ENCODE results near the gene WFDC1.
"Not testable (repeated sequence)": the region's sequence is repeated elsewhere in the genome, so short reads cannot be mapped to it uniquely, and the experiment has no call there.

WFDC1 gene

DNA sequence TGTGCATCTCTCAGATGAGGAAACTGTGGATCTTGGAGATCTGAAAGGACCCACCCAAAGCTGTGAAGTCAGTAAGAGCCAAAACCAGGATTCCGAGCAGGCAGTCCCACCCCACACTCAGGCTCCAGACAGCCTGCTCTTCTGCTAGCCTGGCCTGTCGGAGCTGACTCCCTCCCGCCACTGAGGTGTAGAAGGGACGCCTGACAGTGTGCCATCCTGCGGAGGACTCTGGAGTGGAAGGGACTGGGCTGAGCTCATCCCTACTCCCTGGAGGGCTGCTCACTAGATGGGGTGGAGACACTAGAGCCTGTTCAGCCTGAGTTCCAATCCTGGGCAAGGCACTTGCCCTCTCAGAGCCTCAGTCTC, 36.0 kb downstream of the WFDC1 start:
- DNase-seq = no peak

DNA sequence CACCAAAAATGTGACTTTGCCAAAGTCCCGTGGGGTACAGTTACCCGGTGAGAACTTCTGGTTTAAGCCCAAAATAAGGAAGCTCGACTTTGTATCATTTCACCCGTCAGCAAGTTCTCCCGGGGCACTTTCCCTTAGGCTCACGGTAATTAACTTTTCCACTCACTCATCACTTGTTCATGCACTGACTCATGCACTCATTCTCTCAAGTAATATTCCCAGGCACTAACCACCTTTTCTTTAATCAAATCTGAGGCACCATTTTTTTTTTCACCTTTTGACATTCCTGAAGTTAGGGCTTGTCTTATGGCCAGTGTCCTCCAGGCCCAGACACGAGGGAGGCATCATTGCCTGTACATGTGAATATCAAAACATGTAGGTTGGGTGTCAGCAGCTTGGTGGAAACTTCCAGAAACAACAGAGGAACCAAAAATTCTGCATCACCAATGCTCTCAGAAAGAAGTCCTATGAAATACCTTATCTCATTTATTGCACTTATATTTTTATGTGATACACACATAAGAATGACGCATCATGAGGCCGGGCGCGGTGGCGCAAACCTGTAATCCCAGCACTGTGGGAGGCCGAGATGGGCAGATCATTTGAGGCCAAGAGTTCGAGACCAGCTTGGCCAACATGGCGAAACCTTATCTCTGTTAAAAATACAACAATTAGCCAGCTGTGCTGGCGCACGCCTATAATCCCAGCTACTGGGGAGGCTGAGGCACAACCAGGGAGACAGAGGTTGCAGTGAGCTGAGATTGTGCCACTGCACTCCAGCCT, 37.5 kb downstream of the WFDC1 start:
- no peak for DNase-seq

DNA sequence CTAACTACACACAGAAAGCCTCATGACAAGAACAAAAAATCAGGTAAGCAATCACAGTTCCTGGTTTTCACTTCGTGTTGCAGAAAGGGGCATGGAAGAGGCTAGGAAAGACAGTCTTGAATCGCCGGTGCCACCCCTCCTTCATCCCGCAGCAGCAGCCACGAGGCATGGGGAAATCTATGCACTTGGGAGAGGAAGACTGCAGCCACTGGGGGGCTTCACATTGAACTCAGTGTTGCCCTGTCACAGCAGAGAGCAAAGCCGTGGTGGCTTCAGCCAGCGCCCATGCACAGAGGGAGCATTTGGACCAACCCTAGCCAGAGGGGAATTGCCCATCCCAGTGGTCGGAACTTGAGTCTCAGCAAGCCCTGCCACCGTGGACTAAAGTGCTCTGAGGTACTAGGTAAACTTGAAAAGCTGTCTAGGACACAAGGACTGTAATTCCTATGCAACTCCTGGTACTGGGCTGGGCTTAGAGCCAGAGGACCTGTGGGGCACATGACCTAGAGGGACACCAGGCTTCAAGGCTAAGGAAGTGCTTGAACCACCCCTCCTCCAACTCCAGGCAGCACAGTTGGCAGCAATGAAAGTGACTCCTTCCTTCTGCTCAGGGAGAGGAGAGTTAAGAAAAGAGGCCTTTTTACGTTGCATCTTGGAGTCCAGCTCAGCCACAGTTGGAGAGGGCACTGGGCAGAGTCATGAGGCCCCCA, 38.5 kb downstream of the WFDC1 start:
- no peak for DNase-seq

DNA sequence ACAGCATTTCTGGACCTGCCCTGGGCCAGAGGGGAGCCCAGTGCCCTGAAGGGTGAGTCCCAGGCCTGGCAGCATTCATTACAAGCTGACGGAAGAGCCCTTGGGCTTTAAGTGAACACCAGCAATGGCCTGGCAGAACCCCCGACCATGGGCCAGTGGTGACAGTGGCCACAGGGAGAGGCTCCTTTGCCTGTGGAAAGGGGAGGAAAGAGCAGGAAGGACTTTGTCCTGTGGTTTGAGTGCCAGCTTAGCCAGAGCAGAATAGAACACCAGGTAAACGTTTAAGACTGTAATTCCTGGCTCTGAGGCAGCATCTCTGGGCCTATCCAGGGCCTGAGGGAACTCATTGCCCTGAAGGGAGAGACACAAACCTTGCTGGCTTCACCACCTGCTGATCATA, 39.4 kb downstream of the WFDC1 start:
- DNase-seq = no peak

DNA sequence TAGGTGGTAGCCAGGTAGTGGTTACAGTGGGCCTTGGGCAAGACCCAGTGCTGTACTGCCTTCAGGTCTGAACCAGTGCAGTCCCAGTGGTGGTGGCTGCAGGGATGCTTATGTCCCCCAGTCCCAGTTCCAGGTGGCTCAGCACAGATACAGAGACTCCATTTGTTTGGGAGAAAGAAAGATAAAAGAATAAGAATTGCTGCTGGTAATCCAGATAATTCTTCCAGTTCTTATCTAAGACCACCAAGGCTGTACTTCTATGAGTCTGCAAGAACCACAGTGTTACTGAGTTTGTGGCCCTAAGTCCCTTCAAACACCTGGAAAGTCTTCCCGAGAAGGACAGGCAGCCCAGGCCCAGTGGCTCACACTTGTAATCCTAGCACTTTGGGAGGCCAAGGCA, 39.8 kb downstream of the WFDC1 start:
- DNase-seq = no peak

DNA sequence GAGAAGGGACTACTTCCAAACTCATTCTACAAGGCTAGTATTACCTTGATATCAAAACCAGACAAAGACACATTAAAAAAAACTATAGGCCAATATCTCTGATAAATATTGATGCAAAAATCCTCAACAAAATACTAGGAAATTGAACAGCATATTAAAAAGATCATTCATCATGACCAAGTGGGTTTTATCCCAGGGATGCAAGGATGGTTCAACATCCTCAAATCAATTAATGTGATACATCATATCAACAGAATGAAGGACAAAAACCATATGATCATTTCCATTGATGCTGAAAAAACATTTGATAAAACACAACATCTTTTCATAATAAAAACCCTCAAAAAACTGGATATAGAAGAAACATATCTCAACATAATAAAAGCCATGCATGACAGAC, 42.6 kb downstream of the WFDC1 start:
- not testable (repeated sequence) for DNase-seq

DNA sequence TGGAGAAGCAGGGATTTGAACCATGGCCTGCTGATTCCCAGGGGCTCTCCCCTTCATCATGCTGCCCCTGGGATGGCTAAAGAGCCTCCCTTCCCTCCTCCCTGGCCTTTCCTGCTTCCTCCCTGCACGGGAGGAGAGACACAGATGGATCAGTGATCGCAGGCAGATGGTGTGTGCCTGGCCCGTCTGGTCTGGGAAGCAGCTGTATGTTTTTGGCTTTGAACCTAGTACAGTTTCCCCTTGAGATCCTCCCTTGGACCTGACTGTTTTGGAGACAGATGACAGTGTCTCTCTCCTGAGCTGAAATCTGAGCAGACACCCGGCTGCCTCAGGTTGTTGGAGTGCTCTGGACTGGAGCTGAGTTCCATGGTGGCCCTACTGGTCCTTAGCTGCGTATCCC, 44.6 kb downstream of the WFDC1 start:
- DNase-seq = no peak

DNA sequence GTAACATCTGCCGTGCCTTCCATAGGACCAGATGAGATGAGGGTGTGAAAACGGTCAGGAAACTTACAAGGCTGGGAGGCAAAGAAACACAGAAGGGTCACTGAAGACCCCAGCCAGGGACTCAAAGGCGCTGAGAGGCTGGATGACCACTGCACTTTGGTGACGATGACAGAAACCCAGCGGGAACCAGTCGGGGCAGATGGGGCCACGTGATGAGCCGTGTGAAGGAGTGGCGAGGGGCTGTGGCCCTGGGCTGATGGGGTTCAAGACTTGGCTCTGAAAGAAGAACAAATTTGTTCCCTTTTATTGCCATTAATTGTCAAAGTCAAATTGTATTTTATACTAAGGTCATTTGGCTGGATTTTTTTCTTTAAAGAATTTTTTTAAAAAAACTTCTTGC, 45.1 kb downstream of the WFDC1 start:
- DNase-seq = no peak

DNA sequence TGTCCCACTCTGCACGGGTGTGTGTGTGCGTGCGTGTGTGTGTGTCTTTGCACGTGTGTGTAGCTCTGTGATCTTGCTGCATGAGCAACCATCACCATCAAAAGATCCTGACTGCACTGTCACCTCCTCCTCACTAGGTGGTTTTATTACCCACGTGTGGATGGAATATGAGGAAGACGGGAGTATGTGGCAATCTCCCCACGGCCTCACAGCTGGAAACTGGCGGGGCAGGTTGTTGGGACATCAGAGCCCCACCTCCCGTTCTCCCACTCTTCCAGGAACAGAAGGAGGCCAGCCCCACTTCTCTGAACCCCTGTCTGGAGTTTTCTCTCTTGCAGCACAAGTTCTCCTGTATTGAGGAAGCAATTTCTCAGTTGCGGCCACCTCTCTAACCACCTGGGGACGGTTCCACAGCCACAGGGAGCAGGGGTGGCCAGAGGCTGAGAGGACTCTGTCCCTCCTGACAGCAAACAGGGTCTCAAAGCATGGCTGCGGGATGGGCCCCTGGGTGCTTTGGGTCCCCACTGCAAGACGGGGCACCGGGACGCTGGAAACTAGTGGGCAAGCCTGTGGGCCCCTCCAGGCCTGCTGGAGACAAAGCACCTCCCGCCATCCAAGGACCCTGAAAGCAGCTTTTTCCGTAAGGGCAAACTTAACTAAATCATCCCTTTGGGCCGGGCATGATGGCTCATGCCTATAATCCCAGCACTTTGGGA, 45.8 kb downstream of the WFDC1 start:
- no peak for DNase-seq

DNA sequence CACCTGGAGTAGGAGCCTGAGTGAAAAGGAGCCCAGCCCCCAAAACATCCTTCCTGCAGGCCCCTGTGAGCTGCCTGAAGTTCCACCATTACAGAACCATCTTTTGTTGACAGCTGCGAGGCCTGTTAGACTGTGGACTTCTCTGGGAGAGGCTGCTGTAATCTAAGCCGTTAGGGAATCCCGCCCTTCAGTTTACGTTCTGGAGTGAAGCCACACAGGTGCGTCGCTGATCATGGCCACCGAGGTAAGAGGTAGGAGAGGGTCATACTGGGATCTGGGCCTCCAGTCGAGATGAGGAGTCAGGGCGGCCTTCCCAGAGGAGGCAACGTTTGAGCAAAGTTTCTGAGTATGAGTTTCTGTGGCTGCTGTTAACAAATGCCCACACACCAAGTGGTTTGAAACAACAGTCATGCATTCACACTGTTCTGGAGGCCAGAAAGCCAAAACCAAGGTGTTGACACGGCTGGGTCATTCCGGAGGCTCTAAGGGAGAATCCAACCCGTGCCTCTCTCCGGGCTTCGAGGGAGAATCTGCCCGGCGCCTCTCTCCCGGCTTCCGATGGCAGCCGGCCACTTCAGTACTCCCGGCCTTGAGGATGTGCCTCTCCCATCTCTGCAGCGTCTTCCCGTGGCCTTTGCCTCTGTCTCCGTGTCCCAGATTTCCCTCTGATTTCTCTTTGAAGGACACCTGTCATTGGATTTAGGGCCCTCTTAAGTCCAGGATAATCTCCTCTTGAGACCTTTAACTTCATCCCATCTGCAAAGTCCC, 47.0 kb downstream of the WFDC1 start:
- DNase-seq = no peak

DNA sequence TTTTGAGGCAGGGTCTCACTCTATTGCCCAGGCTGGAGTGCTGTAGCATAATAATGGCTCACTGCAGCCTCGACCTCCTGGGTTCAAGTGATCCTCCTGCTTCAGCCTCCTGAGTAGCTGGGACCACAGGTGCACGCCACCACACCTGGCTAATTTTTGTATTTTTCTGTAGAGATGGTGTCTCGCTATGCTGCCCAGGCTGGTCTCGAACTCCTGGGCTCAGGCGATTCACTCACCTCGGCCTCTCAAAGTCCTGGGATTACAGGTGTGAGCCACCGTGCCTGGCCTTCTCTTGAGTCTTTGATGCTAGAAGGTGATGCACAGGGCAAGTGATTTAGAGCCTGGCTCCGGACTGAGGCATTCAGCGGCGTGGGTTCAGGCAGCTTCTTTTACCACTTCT, 49.1 kb downstream of the WFDC1 start:
- DNase-seq = not testable (repeated sequence)

DNA sequence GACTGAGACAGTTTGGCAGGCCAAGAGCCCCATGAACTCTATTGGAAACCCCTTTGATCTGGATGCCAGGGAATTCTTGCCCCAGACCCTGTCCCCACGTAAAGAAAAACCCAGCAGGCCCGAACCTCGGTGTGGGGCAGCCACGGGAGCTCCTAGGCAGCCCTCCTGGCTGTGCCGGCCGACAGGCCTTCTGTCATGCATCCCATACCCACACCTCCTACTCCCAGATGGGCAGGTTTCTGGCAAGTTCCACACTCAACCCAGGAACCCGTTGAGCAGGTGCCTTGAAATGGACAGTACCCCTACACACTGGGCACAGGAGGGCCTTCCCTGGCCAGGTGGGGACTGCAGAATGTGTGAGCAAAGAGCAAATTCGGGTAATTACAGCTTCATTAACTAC, 50.1 kb downstream of the WFDC1 start:
- DNase-seq = no peak

DNA sequence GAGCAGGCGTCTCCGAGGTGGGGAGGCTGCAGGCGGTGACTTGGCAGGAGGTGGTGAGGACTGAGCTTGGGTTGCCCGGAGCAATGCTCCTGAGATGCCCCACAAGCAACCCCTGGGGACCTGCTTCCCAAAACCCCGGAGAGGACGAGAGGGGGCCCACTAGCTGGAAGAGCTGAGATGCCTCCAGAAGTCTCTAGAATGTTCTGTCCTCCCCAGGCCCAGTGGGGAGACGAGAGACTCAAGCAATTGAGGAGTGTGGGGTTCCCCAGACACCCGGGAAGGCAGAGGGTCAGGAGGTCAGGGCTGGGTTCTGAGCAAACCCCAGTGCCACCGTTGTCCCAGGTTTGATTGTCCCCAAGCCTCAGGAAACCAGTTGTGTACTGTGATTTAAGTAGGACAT, 52.5 kb downstream of the WFDC1 start:
- no peak for DNase-seq

DNA sequence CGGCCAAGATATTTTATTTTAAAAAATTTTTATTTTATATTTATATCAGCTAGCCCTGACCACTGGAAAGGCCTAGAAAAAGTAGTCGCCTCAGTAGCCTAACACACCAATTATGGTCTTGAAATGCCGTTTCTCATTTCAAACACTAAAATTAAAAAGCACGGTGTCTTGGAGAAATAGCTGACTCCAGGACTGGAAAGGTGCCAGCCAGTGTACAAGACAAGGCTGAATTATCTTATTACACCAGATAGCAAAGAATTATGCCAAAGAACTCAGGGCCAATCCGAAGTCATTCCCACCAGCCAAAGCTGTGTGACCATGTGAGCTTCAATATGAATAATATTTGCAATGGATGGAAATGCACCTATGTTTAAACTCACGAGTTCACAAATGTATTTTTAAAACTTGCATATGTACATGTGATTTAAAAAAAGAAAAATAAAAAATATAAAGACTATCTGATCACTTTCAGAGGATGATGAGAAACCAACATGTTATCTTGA, 53.8 kb downstream of the WFDC1 start:
- DNase-seq = no peak

DNA sequence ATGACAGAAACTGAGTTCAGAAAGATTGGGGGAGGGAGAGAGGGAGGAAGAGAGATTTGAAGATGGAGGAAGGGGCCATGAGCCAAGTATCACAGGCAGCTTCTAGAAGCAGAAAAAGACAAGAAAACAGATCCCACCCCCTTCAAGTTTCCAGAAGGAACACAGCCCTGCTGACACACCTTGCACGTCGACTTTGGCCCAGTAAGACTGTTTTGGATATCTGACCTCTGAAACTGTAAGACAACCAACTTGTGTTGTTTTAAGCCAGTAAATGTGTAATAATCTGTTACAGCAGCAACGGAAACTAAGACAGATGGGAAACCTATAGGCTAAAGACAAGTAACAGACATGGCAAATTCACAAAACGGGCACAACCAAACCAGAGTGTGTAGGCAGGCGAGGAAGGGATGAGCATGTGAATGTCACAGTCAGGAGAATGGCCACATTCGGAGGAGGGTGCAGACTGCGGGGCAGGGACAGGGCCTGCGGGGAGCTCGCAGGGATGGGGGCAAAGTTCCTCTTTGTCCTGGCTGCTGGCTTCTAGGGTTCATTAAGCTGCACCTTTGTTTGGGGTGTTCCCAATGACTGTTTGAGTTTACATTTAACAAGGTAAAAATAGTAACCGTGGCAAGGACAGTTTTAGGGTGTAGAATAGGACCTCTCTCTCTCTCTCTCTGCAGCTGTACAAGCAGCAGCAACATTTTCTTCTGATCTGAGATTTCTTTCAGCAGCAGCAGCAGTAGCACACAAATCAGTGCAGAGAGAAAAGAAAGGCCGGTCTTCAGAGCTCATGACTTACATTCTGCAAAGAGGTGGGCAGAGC, 55.4 kb downstream of the WFDC1 start:
- no peak for DNase-seq

DNA sequence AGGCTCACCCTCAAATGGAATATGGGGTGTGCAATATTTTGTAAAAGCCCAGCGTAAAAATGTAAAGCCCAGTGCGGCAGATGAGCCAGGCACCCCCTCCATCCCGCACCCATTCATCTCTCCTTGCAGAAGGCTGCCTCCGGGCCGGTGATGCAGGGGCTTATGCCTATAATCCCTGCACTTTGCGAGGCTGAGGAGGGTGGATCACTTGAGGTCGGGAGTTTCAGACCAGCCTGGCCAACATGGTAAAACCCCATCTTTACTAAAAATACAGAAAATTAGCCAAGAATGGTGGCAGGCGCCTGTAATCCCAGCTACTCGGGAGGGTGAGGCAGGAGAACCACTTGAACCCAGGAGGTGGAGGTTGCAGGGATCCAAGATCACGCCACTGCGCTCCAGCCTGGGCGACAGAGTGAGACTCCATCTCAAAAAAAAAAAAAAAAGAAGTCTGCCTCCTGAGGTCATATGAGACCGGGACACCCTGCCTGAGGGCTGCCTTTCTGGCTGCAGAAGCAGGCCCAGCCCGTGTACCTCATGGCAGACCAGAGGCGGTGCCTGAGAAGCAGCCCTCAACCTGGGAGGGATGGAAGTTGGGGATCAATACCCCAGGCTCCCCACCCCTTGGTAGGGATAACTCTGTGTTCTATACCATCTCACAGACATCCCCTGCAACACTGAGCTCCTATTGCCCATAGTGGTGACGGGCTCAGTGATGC, 56.2 kb downstream of the WFDC1 start:
- no peak for DNase-seq

DNA sequence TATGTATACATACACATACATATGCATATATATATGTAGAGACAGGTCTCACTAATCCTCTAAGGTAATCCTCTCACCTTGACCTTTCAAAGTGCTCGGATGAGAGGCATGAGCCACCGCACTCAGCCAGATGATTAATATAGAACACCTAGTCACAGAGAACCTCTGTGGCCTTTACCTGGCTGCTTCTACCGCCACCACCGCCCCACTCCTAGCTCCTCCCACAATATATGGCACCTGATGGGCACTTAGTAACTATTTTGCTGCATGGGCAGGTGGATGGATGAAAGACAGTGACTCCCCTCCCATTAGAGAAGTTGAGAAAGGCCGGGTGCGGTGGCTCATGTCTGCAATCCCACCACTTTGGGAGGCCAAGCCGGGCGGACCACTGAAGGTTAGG, 57.0 kb downstream of the WFDC1 start:
- DNase-seq = no peak

DNA sequence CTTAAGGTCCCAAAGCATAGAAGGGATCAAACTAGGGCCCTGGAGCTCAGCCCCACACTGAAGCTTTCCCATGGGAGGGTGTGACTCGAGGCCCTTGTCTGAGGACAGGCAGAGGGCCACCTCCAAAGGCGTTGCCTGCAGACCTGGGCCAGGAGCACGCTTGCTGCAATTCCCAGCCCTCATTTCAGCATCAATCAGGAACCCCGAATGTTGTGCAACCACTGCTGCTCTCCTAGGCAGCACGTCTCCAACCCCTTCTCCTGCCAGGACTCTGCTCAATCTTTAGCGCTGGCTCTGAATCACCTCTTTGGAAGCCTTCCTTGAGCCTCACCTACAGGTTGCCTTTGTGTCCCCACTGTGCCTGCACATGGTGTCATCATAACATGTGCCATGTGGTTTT, 59.6 kb downstream of the WFDC1 start:
- DNase-seq = no peak

DNA sequence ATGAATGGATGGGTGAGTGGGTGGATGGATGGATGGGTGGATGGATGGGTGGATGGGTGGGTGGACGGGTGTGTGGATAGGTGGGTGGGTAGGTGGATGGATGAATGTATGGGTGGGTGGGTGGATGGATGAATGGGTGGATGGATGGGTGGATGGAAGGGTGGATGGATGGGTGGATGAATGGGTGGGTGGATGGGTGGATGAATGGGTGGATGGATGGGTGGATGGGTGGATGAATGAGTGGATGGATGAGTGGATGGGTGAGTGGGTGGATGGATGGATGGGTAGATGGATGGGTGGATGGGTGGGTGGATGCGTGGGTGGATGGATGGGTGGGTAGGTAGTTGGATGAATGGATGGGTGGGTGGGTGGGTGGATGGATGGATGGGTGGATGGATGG, 60.5 kb downstream of the WFDC1 start:
- DNase-seq = no peak

DNA sequence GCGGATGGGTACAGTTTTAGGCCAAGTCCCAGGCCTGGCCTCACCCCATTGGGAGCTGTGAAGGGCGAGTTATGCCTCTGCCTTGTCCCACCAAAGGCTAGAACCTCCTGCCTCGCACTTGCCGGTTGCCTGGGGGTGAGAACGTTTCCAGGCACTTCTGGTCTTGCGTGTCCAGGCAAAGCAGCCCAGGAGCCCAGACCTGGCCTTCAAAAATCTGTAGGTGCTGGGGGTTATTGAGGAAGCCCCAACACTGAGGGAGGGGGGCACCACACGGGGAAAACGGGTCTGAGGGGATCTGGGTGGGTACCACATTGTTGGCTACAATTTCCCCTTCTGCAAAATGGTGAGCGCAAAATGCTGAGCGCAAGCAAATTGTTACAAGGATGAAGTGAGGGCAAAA, 61.5 kb downstream of the WFDC1 start:
- no peak for DNase-seq

DNA sequence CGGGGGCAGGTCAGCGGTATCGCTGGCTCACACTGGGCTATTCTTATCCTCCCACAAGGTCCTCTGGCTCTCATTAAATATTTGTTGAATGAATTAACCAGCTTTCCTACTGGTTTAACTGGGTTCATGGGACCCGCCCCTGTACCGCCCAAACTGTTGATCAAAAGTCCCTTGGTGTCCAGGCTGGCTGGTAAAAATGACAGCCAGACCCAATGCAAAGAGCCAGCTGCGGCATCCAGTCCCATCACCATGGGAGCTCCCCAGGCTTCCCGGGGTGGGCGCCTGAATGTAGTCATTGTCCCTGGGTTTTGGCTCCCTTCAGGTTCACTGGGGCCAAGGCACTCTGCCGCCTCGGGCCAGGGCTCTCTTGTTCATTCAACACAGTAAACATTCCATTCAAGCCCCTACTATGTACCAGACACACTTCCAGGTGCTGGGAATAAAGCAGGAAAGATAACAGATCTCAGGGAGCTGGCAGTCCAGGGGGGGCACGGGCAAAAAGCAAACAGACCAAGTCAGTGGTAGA, 62.0 kb downstream of the WFDC1 start:
- DNase-seq = no peak

Data from stimulated activated CD4-positive, alpha-beta T cell treated with anti-CD3 and anti-CD28 coated beads, Interleukin-2, amount 100 ng/mL, for 24 hours (primary cell).